Neural cell (in vitro differentiated cells): ENCODE data around the gene LSM14A.
"Not testable (repeated sequence)": the region's sequence is repeated elsewhere in the genome, so short reads cannot be mapped to it uniquely, and the experiment has no call there.

Experiments
- EZH2 ChIP-seq: fragments of 200-600, 300-800 bp; shearing (Covaris generic), sonication (generic); IDR thresholded peaks from 2 replicates; pipeline ENCODE4 v1.6.1; 2014; ENCODE audit warnings: antibody characterized with exemption, low read length, borderline replicate concordance, mild to moderate bottlenecking; ENCODE audit not compliant: insufficient read depth, poor library complexity, severe bottlenecking
- TF ChIP-seq, protein P1 (sequence below): fragments of 450-650 bp; IDR thresholded peaks from 2 replicates; pipeline ENCODE4 v1.5.1; 2014; ENCODE audit warnings: antibody characterized with exemption, mild to moderate bottlenecking, moderate library complexity; ENCODE audit not compliant: poor library complexity, severe bottlenecking

DNA sequence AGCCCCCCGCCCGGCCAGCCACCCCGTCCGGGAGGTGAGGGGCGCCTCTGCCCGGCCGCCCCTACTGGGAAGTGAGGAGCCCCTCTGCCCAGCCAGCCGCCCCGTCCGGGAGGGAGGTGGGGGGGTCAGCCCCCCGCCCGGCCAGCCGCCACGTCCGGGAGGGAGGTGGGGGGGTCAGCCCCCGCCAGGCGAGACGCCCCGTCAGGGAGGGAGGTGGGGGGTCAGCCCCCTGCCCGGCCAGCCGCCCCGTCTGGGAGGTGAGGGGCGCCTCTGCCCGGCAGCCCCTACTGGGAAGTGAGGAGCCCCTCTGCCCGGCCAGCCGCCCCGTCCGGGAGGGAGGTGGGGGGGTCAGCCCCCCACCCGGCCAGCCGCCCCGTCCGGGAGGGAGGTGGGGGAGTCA is 39.6 kb upstream of the LSM14A start:
- TF ChIP-seq, protein P1, sequence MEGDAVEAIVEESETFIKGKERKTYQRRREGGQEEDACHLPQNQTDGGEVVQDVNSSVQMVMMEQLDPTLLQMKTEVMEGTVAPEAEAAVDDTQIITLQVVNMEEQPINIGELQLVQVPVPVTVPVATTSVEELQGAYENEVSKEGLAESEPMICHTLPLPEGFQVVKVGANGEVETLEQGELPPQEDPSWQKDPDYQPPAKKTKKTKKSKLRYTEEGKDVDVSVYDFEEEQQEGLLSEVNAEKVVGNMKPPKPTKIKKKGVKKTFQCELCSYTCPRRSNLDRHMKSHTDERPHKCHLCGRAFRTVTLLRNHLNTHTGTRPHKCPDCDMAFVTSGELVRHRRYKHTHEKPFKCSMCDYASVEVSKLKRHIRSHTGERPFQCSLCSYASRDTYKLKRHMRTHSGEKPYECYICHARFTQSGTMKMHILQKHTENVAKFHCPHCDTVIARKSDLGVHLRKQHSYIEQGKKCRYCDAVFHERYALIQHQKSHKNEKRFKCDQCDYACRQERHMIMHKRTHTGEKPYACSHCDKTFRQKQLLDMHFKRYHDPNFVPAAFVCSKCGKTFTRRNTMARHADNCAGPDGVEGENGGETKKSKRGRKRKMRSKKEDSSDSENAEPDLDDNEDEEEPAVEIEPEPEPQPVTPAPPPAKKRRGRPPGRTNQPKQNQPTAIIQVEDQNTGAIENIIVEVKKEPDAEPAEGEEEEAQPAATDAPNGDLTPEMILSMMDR = not testable (repeated sequence)
- not testable (repeated sequence) for TF ChIP-seq EZH2
